B cell (primary cell): ENCODE measurements around the gene RRAS.

Experiments
- CTCF ChIP-seq: fragments of 200-600 bp; IDR thresholded peaks from one replicate; pipeline ENCODE4 v1.8.0; 2022; ENCODE audit warnings: antibody characterized with exemption, mild to moderate bottlenecking
- EZH2 ChIP-seq: IDR thresholded peaks from 2 replicates; pipeline ENCODE4 v1.6.1; 2012; ENCODE audit warnings: borderline replicate concordance, low read depth, mild to moderate bottlenecking, moderate library complexity, low read length; ENCODE audit not compliant: insufficient read depth, poor library complexity, severe bottlenecking

- TF ChIP-seq CTCF = no peak
- no peak for TF ChIP-seq EZH2
These were observed 24.1 kb downstream of the RRAS start for GRCh38 chr19:49615861-49616260.
